Measurements from ENCODE around the gene SERPINA5. TPM values are rescaled to one million over a fixed set of nuclear protein-coding genes. Genes with fewer than 3 reads are reported as not detected.

SERPINA5 gene
- total and polyA plus RNA-seq, 2 of the 13 experiments (the other 11 are each of a cell fraction or from before 2014, with no cell fraction given) = 449 to 498 TPM

DNA sequence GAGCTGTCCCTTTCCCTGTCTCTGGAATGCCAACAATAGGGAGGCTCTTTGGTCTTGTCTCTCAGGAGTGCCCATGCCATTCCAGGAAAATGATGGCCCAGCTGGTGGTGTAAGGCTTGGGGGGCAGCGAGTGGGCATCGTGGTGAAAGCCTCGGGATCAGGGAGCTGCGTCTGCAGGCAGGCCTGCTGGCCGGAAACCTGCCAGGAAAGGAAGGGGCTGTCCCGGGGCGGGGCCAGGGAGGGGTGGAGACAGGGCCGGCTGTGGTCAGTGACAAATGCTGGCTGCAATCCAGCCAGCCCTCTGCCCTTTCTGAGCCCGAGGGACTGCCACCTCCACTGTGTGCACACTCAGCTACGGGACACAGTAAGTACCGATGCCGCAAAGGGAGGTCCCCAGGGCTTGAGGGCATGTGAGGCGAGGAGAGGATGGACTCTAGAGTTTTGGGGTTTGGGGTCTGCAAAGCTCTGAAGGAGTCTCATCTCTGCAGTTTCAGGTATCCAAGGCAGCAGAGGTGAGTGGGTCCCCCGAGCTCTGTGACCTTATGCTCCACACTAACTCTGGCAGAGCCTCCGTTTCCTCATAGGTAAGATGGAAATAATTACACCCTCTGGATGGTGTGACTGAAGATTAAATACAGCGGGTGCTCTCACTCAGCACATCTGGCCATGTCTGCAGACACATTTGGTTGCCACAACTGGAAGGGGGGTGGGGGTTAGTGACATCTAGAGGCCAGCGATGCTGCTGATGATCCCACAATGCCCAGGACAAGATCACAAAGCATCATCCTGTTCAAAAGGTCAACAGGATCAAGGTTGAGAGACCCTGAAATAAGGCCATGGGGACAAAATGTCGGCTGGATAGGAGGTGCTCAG lies at the start of gene SERPINA5 (continued):
- TF ChIP-seq, protein P1, sequence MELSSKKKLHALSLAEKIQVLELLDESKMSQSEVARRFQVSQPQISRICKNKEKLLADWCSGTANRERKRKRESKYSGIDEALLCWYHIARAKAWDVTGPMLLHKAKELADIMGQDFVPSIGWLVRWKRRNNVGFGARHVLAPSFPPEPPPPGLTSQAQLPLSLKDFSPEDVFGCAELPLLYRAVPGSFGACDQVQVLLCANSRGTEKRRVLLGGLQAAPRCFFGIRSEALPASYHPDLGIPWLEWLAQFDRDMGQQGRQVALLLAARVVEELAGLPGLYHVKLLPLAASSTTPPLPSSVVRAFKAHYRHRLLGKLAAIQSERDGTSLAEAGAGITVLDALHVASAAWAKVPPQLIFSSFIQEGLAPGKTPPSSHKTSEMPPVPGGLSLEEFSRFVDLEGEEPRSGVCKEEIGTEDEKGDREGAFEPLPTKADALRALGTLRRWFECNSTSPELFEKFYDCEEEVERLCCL (CRISPR knock-in tag; IDR thresholded peaks at IDR 0.05; ENCODE audit: borderline replicate concordance) = peak; percentile 56; the same call in 1 of the 2 replicates
- no peak for TF ChIP-seq ZNF549 (CRISPR knock-in tag; IDR thresholded peaks at IDR 0.05)
- TF ChIP-seq, protein P2, sequence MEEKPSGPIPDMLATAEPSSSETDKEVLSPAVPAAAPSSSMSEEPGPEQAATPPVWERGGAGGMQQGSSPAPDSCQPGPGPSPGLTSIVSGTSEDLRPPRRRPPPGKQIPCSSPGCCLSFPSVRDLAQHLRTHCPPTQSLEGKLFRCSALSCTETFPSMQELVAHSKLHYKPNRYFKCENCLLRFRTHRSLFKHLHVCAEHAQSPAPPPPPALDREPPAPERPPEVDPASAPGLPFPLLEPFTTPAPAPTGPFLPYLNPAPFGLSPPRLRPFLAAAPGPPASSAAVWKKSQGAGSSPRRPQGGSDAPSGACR (CRISPR knock-in tag; IDR thresholded peaks at IDR 0.05) = no peak
- TF ChIP-seq ZNF205 (CRISPR knock-in tag; IDR thresholded peaks at IDR 0.05) = no peak
- TF ChIP-seq ATRX (CRISPR knock-in tag; IDR thresholded peaks at IDR 0.05; ENCODE audit: borderline replicate concordance) = no peak
- TF ChIP-seq CBX1 (IDR thresholded peaks at IDR 0.05; ENCODE audit: low read depth) = no peak
- no peak for TF ChIP-seq FOXJ3 (CRISPR knock-in tag; IDR thresholded peaks at IDR 0.05; ENCODE audit: borderline replicate concordance)
- TF ChIP-seq ZBTB7A (CRISPR knock-in tag; IDR thresholded peaks at IDR 0.05) = no peak
- 0 out of 2 replicates have a peak, but pooled peaks have one; percentile 23 for TF ChIP-seq ZNF263 (CRISPR knock-in tag; IDR thresholded peaks at IDR 0.05)
- no peak for TF ChIP-seq POLR2AphosphoS2 (IDR thresholded peaks at IDR 0.05; ENCODE audit: low read depth, low read length)
- TF ChIP-seq, protein P3, sequence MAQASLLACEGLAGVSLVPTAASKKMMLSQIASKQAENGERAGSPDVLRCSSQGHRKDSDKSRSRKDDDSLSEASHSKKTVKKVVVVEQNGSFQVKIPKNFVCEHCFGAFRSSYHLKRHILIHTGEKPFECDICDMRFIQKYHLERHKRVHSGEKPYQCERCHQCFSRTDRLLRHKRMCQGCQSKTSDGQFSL (CRISPR knock-in tag; IDR thresholded peaks at IDR 0.05) = 0 out of 2 replicates have a peak, but pooled peaks have one; percentile 33
- TF ChIP-seq, protein P4, sequence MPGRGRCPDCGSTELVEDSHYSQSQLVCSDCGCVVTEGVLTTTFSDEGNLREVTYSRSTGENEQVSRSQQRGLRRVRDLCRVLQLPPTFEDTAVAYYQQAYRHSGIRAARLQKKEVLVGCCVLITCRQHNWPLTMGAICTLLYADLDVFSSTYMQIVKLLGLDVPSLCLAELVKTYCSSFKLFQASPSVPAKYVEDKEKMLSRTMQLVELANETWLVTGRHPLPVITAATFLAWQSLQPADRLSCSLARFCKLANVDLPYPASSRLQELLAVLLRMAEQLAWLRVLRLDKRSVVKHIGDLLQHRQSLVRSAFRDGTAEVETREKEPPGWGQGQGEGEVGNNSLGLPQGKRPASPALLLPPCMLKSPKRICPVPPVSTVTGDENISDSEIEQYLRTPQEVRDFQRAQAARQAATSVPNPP (CRISPR knock-in tag; IDR thresholded peaks at IDR 0.05) = 0 out of 2 replicates have a peak, but pooled peaks have one; percentile 40
- peak; percentile 34; the same call in 1 of the 2 replicates for TF ChIP-seq BCL6 (CRISPR knock-in tag; IDR thresholded peaks at IDR 0.05)
- no peak for TF ChIP-seq ZNF30 (CRISPR knock-in tag; IDR thresholded peaks at IDR 0.05)
- TF ChIP-seq, protein P5, sequence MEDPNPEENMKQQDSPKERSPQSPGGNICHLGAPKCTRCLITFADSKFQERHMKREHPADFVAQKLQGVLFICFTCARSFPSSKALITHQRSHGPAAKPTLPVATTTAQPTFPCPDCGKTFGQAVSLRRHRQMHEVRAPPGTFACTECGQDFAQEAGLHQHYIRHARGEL (CRISPR knock-in tag; IDR thresholded peaks at IDR 0.05) = no peak
- TF ChIP-seq HIVEP1 (CRISPR knock-in tag; IDR thresholded peaks at IDR 0.05) = 0 out of 2 replicates have a peak, but pooled peaks have one; percentile 29
- TF ChIP-seq KDM6A (CRISPR knock-in tag; IDR thresholded peaks at IDR 0.05; ENCODE audit: low read depth) = no peak
- no peak for TF ChIP-seq JUN (CRISPR knock-in tag; IDR thresholded peaks at IDR 0.05)
- TF ChIP-seq ZSCAN31 (CRISPR knock-in tag; IDR thresholded peaks at IDR 0.05; ENCODE audit: low read depth) = no peak
- no peak for TF ChIP-seq KLF11 (CRISPR knock-in tag; IDR thresholded peaks at IDR 0.05)
- TF ChIP-seq, protein P6, sequence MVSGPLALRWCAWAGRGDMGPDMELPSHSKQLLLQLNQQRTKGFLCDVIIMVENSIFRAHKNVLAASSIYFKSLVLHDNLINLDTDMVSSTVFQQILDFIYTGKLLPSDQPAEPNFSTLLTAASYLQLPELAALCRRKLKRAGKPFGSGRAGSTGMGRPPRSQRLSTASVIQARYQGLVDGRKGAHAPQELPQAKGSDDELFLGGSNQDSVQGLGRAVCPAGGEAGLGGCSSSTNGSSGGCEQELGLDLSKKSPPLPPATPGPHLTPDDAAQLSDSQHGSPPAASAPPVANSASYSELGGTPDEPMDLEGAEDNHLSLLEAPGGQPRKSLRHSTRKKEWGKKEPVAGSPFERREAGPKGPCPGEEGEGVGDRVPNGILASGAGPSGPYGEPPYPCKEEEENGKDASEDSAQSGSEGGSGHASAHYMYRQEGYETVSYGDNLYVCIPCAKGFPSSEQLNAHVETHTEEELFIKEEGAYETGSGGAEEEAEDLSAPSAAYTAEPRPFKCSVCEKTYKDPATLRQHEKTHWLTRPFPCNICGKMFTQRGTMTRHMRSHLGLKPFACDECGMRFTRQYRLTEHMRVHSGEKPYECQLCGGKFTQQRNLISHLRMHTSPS (CRISPR knock-in tag; IDR thresholded peaks at IDR 0.05; ENCODE audit: low read depth) = peak; percentile 76; the same call in 1 of the 2 replicates
- TF ChIP-seq ZNF44 (CRISPR knock-in tag; IDR thresholded peaks at IDR 0.05) = peak; percentile 80; the same call in 1 of the 2 replicates
- TF ChIP-seq TBL1XR1 (IDR thresholded peaks at IDR 0.05; ENCODE audit: borderline replicate concordance, low read length, partially characterized antibody) = no peak
- TF ChIP-seq ZNF652 (CRISPR knock-in tag; IDR thresholded peaks at IDR 0.05; ENCODE audit: borderline replicate concordance, low read depth) = no peak
- 0 out of 2 replicates have a peak, but pooled peaks have one; percentile 52 for TF ChIP-seq NFATC3 (CRISPR knock-in tag; IDR thresholded peaks at IDR 0.05)
